Stimulated activated CD8-positive, alpha-beta memory T cell treated with anti-CD3 and anti-CD28 coated beads, Interleukin-12 subunit alpha, Interleukin-12 subunit beta, amount 100 ng/mL, for 24 hours (primary cell): ENCODE measurements around the gene PLCB1.

Source experiments
- DNase-seq: peaks from one replicate; pipeline ENCODE4 v3.0.0-alpha.2; 2020; ENCODE audit errors: extremely low read depth

PLCB1 gene

DNA sequence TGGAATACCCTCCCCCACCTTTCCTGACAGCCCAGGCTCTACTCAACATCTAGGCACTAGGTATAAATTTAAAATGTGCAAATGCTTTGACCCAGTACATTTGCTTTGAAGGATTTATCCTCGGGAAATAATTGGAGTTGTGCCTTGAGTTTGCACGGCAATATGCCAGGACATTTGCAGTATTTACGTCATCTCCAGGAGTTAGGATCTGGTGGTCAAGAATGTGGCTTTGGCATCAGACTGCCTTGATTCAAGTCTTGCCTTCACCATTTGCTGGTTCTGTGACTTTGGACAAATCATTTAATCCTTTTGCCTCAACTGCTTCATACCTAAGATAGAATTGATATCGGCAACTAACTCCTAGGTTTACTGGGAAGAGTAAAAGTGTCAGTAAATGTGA is 169.6 kb downstream of the PLCB1 start:
- DNase-seq = no peak

DNA sequence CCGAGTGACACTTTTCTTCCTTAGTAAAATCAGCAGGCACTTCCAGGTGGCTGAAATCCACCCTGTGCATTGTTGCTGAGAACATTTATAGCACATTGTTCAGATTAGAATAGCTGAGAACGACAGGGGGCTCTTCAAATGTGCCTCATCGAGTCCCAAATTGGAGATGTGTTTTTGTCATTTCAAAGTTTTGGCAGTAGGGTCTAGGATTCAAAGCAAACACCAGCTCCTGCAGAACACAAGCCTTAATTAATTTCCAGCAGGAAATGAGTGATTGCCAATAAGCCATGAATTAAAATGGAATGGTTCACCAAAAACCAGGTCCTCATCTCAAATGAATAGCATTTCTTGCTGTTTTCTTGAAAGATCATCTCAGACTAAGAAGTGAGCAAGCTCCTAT is 171.6 kb downstream of the PLCB1 start:
- no peak for DNase-seq

DNA sequence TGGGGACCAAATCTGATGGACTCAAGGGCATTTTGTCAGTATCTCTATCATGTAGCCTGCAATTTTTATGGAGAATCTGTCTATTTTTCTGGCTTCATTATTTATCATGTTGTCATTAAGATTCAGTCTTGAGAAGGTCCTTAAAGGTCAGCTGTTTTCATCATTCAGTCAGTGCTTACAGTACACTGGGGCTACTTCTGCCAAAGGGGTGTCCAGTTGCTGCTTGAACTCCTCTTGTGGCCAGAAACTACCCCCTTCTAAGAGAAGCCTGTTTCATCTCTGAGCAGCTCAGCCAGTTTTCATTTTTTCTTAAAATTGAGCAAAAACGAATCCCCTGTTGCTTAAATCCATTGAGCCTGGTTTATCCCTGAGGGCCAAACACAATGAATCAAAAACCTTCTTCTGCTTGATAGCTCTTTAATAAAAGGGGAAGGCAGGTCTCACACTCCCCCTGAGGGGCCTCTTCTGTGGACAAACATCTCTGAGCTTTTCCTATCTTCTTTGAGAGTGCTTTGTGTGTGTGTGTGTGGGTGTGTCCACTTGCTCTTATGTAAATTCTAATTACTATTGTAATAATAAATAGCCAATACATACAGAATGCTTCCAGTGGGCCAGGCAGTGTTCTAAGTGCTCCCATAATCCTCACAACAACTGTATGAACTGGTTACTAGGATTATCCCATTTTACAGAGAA is 172.2 kb downstream of the PLCB1 start:
- no peak for DNase-seq

DNA sequence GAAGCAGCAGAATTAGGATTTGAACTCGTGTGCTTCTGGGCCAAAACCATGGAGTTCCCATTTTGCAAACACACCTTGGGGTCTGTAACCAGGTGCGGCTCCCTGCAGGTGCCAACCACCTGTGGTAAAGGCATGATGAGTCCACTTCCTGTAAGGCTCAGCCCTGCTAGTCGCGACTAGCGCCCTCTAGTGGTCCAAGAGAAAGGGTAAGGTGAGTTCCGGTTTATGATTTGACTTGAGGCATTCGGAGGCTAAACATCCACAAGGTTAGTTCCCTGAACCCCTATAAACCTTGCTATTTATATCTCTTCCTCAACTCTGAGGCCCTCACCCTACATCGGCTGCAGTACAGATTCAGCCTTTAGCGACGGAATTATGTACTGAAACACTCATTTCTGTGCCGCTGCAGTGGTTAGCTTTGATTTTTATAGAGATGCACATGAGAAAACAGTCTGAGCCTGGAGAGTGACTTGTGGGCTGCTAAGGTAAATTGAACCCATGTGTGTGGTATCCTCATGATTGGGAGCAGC is 173.4 kb downstream of the PLCB1 start:
- DNase-seq = peak; percentile 12

DNA sequence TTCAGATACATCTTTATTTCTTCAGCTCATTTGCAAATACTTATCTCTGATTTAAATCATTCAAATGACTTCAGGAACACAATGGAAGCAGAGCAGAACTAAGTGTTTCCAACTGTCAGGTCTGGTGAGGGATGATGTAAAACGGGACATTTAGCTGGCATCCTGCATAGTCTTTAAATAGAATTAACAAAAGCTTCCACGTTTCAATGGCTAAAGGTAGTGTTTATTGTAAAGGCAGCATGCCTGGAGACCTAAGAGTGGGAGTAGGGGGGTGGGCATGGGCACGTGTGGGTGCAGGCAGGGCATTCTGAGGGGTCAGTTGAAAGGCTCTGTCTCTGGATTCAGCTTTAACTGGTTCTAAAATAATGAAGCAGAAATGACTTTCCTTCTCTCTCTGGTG is 174.9 kb downstream of the PLCB1 start:
- no peak for DNase-seq

DNA sequence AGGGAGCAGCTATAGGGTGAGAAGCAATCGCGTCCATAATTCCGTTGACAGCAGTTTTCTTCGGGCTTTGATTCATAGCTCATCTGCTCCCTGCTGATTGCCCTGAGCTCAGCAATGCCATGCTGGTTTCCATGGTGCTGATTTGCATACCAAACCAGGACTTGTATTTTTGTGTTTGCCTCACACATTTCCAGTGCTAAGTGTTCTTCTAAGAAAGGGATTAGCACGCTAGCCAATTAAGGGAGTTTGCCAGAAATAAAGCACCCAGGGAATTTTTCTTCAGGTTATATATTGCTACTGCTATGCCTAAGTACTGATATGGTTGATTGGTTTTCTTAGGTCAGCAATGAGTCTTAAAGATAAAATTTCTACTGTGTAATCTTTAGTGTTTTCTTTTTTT is 177.6 kb downstream of the PLCB1 start:
- no peak for DNase-seq

DNA sequence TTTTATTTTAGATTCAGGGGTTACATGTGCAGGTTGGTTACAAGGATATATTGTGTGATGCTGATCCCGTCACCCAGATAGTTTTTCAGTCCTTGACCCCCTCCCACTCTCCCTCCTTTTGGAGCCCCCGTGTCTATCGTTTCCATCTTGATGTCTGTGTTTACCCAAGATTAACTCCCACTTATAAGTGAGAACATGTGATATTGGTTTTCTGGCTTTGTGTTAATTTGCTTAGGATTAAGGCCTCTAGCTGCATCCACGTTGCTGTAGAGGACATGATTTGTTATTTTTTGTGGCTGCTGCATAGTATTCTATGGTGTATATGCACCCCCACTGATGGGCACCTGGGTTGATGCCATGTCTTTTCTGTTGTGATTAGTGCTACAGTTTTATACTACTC is 178.6 kb downstream of the PLCB1 start:
- DNase-seq = no peak

DNA sequence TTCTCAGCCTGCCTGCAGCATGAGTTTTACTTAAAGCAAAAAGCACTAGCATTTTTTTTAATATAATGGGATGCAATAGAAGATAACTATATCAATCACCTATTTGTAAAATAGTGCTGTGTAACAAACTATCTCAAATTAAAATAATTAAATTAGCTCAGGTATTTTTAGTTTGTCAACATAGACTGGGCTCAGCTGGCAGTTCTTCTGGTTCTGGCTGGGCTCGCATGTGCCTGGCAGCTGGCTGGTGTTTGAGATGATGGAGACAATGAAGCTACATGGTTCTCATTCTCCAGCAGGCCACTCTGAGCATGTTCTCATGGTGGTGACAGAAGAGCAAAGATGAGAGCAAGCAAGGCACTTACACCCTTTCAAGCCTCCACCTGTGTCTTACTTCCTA is 181.0 kb downstream of the PLCB1 start:
- DNase-seq = no peak

DNA sequence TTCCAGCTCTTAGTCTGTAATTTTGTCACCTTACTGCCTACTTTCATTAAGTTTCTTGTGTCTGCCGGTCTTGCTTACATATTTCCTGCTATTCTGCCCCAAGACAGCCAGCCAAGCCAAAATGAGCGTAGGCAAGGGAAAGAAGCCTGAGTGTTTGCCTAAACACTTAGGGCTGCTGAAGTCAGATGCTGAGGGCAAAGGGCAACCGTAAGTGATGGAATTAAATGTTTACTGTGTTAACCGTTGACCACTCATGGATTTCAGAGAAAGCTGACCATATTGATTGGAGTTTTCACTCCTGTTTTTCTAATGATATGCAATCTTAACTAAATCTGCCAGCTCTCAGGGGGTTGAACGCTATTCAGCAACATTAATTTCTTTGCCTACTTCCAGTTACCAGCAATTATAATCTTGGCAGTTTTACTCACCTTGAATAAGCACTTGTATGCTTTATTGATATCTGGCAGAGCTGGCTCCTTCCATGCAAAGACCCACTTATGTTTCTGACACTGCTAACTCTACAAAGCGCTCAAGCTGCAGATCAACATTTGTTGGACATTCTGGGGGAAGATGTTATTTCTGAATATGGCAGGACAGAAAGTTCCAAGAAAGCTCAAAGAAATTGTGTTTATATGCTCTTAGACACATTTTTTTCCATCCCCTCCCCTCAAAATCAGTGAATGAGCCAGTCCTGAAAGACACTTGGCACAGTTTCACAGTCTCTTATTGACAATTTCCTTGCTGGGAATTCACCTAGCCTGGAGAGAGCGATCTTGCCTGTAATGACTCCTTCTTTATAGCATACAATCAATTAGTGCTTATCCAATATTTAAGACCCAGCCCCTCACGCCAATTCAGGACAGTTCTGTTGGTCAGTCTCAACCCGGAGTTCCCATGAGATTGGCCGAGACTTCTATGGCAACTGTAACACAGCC is 183.8 kb downstream of the PLCB1 start:
- DNase-seq = no peak

DNA sequence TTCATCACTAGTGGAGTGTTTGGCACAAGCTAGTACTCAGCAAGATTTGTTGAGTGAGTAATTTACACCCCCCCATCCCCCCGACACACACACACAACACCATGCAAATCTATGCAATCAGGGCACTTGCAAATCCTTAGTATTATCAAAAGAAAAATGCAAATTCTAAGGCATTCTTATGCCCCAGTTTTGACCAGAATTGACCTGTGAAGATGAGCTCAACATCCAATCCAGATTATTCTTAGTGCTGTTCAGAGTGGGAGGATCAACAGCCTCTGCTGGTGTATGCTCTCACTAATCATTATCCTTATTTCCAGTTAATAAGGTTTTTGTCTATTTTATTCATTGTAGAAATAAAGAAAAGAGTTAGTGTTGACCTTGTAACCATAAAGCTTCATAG is 185.4 kb downstream of the PLCB1 start:
- no peak for DNase-seq

DNA sequence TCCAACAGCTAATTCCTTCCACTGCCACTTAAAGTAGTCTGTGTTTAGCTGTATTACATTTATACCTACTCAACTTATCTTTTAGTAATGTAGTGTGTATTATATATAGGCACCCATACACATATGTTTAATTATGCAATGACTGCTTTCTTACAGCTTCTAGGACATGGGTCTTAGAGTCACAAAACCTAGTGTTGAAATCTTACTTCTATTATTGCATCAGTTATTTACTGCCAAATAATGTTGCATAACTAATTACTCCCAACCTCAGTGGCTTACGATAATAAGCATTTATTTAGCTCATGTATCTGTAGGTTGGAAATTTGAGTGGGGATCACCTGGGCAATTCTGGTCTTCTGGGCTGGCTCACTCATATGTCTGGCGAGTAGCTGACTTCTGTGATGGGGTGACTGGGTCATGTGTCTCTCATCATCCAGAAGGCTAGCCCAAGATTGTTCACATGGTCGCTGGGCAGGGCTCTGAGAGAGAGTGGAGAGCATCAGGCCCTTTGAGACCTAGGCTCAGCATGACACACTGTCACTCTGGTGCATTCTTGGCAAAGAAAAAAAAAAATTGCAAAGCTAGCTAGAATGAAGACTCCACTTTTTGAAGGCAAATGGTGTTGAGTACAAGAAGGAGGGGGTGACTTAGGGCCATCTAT is 187.0 kb downstream of the PLCB1 start:
- no peak for DNase-seq

DNA sequence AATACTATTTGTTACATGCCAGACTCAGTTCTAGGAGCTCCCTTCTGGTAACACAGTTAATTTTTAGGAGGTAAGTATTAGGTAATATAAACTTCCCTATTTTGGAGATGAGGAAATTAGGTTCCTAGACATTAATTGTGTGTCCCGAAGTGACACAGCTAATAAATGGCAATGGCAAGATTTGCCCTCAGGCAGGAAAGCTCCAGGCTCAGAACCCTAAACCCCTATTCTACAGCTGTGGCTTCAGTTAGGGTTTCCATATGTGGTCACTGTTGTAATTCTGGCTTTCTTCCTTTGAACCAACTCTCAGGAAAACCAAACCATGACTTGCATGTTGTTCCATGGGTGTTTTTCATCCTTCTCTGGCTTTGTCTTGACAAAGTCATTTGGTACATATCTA is 188.2 kb downstream of the PLCB1 start:
- DNase-seq = no peak

DNA sequence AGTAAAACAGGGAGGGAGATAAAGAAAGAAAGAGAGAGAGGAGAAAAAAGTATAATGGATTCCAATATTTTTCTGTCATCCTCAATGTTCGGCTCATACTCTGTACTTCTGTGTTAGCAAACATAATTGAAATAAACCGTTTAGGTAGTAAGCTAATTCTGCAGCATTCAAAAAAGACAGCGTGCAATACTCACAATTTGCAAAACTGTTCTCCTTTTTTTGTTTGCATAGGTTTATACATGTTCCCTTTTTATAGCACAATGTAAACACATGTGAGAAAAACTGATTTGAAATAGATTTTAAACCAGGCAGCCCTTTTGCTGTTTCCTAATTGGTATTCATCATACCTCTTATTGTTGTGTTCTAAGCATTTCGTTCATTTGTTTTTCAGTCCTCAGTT is 188.9 kb downstream of the PLCB1 start:
- DNase-seq = no peak

DNA sequence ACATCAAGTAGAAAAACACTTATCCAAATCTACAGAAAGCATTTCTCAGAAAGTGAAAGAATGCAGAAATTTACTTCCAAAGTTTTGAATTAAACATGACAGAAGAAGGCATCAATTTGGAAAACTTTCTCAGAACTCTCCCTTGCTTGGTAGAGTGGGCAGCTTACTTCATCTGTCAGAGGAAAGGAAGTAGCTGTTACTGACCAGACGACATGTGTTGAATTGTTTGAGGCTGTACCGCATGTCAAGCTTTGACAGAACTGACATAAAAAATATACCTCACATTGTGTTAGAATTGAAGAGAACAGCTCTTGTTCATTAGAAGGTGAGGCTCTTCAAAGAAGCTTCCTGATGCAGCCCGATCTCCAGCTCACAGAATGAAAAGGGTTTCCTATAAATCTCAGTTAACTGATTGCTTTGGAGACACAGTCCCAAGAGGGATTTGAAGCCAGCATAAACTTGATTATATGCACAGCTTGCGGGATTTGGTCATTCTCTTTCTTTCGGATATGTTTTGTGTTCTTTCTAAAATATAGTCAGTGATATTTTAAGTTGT is 190.7 kb downstream of the PLCB1 start:
- DNase-seq = no peak

DNA sequence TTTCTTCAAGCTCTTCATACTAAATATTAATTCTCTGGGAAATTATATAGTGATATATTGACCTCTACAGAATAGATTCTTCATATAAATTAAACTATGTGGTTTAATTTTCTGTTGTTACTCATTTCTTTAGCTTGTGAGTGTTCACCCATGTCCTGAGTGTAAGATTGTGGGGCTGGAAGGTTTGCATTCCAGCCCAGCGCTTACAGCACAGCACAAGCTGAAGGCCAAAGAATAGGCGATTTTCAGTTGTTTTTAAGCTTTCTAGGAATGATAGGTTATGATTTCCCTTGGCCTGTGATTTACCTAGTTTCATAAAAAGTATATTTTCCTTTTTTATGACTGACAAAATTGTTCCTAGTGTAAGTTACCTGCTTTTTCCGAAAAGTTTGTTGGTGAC is 194.1 kb downstream of the PLCB1 start:
- no peak for DNase-seq

DNA sequence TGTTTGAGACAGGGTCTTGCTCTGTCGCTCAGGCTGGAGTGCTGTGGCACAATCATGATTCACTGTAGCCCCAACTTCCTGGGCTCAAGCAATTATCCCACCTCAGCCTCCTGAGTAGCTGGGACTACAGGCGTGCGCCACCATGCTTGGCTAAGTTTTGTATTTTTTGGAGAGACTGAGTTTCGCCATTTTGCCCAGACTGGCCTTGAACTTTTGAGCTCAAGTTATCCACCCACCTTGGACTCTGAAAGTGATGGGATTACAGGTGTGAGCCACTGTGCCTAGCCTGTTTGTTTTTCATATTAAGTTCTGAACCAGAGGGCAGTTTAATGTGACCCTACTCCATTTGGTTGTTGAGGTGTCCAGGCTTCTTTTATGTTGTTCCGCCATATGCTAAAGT is 194.8 kb downstream of the PLCB1 start:
- no peak for DNase-seq

DNA sequence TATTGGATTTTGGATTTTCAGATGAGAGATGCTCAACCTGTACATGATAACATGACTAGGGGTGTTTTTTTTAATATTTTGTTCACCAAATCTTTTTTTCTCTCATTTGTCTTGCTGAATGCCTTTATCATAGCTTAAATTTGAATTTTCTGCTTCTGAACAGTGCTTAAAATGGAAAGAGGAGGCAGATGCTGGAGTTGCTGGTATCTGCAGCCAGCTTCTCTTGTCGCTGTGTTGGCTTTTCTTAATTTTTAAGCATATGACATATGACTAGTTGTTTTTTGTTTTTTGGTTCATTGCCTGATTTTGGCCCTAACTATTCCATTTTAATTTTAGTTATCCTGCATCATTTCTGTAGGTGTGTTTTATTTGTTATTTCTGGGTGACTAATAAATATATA is 196.1 kb downstream of the PLCB1 start:
- DNase-seq = no peak

DNA sequence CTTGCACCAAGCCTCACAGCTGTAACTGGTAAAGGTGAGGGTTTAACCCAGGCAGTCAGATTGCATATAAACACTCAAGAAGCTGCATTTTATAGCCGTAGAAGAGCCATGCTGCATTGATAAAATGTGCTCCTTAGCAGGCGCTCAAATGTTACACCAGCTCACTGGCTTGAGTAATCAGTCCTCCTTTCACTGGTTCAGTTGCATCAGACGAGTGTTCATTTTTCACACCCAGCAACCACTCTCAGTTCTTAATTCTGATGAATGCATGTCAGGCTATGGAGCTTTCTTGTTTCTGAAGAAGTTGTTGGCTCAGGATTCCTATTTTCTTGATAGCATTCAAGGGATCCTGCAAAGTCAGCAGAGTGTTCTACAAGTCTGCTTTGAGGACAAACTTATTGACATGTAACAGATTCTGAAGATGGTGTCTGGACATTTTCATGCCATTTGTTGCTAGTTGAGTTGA is 198.3 kb downstream of the PLCB1 start:
- DNase-seq = no peak

DNA sequence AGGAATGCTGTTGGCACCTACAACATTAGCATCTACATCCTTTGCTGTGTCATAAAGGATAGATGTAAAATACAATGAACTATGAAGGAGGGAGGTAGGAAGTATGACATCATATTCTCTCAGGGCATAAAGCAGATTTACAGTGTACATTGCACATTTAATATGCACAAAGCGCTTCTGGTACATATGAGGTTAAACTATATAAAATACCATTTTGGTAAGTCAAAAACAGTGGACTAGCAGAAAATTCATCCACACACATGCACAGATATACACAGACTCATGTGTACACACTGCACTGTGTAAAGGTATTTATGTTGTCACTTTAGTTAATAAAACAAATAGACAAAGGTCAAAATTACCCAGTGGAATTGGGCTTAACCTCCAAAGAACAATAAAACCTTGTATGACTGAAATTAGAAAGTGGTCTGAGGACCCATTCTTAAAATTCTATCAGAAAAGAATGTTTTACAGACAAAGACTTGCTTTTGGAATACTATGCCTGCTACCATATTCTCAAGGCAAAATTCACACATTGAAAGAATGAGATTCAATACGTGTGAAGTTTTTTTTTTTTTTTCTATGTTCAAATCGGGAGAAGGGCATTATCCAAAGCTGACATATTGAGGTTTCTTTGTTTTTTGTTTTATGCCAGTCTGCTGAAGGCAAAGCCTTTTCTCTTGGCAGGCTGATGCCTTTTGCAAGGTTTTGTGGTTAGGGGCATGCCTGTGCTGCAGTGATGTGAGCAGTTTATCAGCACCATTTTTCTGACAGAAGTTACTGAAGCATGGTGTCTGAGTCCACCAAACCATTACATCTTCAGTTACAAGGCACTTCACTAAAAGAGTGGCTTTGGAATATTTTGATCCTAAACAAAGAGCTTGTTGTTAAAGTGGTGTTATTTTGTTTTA is 199.0 kb downstream of the PLCB1 start:
- DNase-seq = no peak

DNA sequence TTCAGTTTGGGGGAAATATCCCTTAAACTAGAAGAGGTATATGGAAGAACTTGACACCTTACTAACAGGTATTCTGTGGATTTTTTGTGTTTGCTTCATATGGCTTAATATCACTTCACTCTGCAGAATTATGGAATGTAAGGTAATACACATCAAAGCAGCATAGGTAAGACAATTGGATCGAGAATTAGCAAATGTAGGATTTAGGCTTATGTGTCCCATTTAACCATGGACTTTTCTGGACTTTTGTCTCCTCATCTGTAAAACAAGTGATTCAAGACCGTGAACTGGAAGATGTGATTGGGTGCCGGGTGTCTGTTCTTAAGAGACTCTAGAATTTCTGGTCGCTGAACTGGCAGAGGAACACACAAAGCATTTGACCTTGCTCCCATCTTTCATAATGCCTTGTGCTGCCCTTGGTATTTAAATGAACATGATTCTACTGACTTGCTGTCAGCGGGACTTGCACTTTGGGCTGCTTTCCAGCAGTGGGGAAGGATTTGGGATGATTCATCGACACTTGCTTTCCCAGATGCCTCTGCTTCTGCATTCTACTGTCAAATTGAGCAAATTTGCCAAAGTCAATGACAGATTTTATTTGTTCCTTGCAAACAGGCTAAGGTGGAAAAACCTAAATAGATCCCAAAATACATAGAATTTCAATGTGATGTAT is 199.8 kb downstream of the PLCB1 start:
- no peak for DNase-seq
